Peyer's patch (tissue), 4 donors: Measurements from ENCODE around the gene ATG5. TPM values are rescaled to one million over a fixed set of nuclear protein-coding genes. Genes with fewer than 3 reads are reported as not detected.
"Not testable (repeated sequence)": the region's sequence is repeated elsewhere in the genome, so short reads cannot be mapped to it uniquely, and the experiment has no call there.

ENCODE experiments used
- DNase-seq, 3 donors: peaks; one replicate each; pipeline ENCODE4 v3.0.0-alpha.2; 2017 to 2019
- H3K27ac ChIP-seq, 4 donors: fragments of 200-600 bp; sonication (generic); one replicate each; pipeline ENCODE4 v1.5.1; 2016 to 2019
- H3K27me3 ChIP-seq, 2 donors: fragments of 200-600 bp; sonication (generic); one replicate each; pipeline ENCODE4 v1.5.1; 2019
- H3K36me3 ChIP-seq, 3 donors: fragments of 200-600 bp; sonication (generic); one replicate each; pipeline ENCODE4 v1.5.1; 2016 to 2019
- H3K4me1 ChIP-seq, 4 donors: fragments of 200-600 bp; sonication (generic); one replicate each; pipeline ENCODE4 v1.5.1; 2016 to 2019
- H3K4me3 ChIP-seq, 4 donors: fragments of 200-600 bp; sonication (generic); 1 replicate in 3 of 4; 2 replicates in 1 of 4; pipeline ENCODE4 v1.5.1; 2016 to 2019; ENCODE audit warnings: mild to moderate bottlenecking in 1 of 4
- H3K9me3 ChIP-seq, 4 donors: fragments of 200-600 bp; sonication (generic); one replicate each; pipeline ENCODE4 v1.5.1; 2016 to 2019; ENCODE audit warnings: mild to moderate bottlenecking in 1 of 4
- POLR2A ChIP-seq, 2 donors: fragments of 450-650 bp; IDR thresholded peaks; one replicate each; pipeline ENCODE4 v1.5.1; 2017; ENCODE audit warnings: antibody characterized with exemption in 2 of 2, mild to moderate bottlenecking in 2 of 2, moderate library complexity in 2 of 2
- total RNA-seq, 4 donors: library from RNA; depleted of rRNA; stranded (reverse); fragments of >200 nt; gene quantifications; one replicate each; pipeline ENCODE4 v1.1.0, GENCODE V29; 2016
- TF ChIP-seq, protein P1 (sequence below), 6 experiments: fragments of 450-650 bp in 4 of 6; fragments of 200-600 bp in 2 of 6; sonication (generic) in 1 of 6; IDR thresholded peaks; one replicate each; pipeline ENCODE4 v1.5.1; 2017 to 2019; ENCODE audit warnings: antibody characterized with exemption in 6 of 6, mild to moderate bottlenecking in 3 of 6, moderate library complexity in 1 of 6

Gene ATG5
- total RNA-seq, 4 donors from 2014 or later = 42.7 to 73.4 (median 60.2) TPM

DNA sequence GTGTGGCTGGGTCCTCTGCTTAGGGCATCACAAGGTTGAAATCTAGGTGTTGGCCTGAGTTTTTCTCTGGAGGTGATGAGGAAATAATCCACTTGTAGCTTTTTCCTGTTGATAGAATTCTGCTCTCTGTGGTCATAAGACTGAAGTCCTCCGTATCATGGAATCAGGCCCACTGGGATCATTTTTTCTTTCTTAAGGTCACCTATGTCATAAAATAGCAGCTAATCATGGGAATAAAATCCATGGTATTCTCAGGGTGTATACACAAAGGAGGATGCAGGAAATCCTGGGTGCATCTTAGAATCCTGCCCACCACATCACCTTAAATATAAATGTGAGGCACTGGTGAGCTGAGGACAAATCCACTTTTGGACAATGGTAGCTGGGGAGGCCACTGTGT lies 166.7 kb downstream of the ATG5 start:
- H3K9me3 ChIP-seq = no peaks in the 10 kb centered on the region
- TF ChIP-seq, protein P1, sequence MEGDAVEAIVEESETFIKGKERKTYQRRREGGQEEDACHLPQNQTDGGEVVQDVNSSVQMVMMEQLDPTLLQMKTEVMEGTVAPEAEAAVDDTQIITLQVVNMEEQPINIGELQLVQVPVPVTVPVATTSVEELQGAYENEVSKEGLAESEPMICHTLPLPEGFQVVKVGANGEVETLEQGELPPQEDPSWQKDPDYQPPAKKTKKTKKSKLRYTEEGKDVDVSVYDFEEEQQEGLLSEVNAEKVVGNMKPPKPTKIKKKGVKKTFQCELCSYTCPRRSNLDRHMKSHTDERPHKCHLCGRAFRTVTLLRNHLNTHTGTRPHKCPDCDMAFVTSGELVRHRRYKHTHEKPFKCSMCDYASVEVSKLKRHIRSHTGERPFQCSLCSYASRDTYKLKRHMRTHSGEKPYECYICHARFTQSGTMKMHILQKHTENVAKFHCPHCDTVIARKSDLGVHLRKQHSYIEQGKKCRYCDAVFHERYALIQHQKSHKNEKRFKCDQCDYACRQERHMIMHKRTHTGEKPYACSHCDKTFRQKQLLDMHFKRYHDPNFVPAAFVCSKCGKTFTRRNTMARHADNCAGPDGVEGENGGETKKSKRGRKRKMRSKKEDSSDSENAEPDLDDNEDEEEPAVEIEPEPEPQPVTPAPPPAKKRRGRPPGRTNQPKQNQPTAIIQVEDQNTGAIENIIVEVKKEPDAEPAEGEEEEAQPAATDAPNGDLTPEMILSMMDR (IDR thresholded peaks at IDR 0.05) = no peak
- no peak for TF ChIP-seq POLR2A (IDR thresholded peaks at IDR 0.05)

DNA sequence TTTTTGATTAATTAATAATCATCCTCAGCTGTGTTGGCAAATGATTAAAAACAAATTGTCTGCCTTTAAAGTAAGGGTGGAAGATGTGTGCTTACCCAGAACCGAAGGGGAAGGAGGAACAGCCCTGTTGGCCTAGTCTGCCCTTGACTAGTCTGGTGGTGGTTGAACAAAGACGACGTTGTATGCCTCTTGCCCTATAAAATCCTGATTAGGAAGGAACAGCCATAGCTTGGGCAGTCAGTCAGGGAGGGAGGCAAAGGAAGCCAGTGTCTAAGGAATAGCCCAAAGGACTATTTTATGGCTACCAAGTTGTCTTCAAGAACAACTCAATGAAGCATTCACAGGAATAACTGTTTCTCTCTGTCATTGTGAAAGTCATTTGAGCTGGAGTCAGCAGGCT lies 168.7 kb downstream of the ATG5 start:
- Histone ChIP-seq H3K27me3 (no peaks in the 10 kb centered on the region), H3K27ac (no peak overlapping the region), H3K9me3 (no peaks in the 10 kb centered on the region), H3K36me3 (no peaks in the 10 kb centered on the region), H3K4me3 (no peak overlapping the region), H3K4me1 (no peaks in the 10 kb centered on the region)
- no peak for TF ChIP-seq POLR2A (IDR thresholded peaks at IDR 0.05)
- TF ChIP-seq, protein P1 (IDR thresholded peaks at IDR 0.05) = no peak
- DNase-seq = no peak

More for the DNA sequence above, 166.7 kb downstream of the ATG5 start:
- Histone ChIP-seq H3K4me3 (no peak overlapping the region), H3K36me3 (no peaks in the 10 kb centered on the region), H3K27me3 (no peaks in the 10 kb centered on the region), H3K4me1 (peaks cover 4 to 8% (median 6%) of the 10 kb centered on the region in 4 donors), H3K27ac (no peak overlapping the region)
- no peak for DNase-seq

DNA sequence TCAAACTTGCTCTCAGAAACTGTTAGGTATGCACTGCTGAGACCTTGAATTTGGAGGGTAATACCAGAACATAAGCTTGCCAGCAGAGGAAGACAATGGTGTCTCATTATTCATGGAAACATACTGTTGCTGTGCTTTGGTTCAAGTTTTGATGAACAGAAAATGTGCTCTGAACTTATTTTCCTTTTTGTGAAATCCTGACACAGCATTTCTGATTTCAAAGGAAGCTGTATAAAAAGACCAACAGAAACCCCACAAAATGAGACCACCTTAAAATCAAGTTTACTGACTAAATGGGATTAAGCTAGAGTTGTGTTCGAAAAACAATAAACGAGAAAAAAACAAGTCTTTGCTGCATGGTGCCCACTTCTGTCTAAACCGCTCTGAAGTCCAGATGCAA lies 169.1 kb downstream of the ATG5 start:
- Histone ChIP-seq H3K4me1 (no peaks in the 10 kb centered on the region), H3K9me3 (no peaks in the 10 kb centered on the region), H3K4me3 (no peak overlapping the region), H3K27ac (no peak overlapping the region), H3K36me3 (no peaks in the 10 kb centered on the region), H3K27me3 (no peaks in the 10 kb centered on the region)
- no peak for DNase-seq
- no peak for TF ChIP-seq POLR2A (IDR thresholded peaks at IDR 0.05)
- TF ChIP-seq, protein P1 (IDR thresholded peaks at IDR 0.05) = no peak

DNA sequence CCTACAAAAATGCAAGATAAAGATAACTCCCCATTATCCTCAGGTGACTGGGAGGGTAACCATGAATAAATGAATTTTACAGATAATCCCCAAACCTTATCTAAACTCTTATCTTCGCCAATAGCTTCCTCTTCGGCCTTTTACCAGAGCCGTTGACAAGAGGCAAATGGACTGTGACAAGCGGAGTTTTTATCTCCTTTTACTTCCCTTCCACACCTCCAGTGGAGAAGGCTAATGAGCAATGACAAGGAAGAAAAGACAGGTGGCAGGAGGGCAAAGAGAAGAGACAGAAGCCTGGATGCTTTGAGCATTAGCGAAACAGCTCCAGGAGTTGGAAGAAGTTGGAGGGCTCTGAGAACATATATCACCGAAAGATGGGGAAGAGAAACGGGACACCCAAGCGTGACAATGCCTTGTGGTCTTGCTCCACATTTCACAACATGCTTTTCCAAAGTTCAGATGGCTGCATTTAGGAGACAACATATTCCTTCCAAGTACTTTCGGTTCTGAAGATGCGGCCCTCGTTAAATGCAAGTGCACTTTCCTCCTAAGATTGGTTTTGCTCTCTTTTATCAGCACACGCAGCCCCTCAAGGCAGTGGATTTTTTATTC lies 170.2 kb downstream of the ATG5 start:
- Histone ChIP-seq H3K9me3 (no peaks in the 10 kb centered on the region), H3K4me3 (no peak overlapping the region), H3K27ac (no peak overlapping the region), H3K36me3 (no peaks in the 10 kb centered on the region), H3K4me1 (no peaks in the 10 kb centered on the region), H3K27me3 (no peaks in the 10 kb centered on the region)
- TF ChIP-seq POLR2A (IDR thresholded peaks at IDR 0.05) = no peak
- TF ChIP-seq, protein P1 (IDR thresholded peaks at IDR 0.05) = no peak
- DNase-seq = no peak

DNA sequence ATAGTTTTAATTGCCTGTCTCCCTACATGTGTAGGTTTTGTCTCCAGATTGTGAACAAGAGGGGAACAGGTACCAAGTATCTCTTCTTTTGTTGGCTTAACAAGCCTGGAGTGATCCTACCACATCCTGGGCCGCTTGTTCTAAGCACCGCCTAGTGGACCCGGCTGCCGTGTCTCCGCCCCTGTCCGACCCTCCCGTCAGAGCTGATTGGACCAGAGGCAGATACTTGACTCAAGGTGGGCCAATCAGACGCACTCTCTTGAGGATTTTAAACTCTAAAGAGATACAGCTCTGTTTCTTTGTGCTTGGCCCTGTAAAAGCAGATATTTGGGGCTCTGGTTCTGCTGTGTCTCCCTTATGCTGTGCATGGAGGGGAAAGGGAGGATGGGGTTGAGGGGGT lies 171.2 kb downstream of the ATG5 start:
- no peak overlapping the region for H3K4me3 ChIP-seq
- H3K27me3 ChIP-seq = no peaks in the 10 kb centered on the region
- TF ChIP-seq, protein P1 (IDR thresholded peaks at IDR 0.05) = no peak
- no peak for TF ChIP-seq POLR2A (IDR thresholded peaks at IDR 0.05)
- no peaks in the 10 kb centered on the region for H3K36me3 ChIP-seq
- H3K4me1 ChIP-seq = no peaks in the 10 kb centered on the region
- H3K27ac ChIP-seq = no peak overlapping the region
- no peak for DNase-seq
- H3K9me3 ChIP-seq = no peaks in the 10 kb centered on the region

DNA sequence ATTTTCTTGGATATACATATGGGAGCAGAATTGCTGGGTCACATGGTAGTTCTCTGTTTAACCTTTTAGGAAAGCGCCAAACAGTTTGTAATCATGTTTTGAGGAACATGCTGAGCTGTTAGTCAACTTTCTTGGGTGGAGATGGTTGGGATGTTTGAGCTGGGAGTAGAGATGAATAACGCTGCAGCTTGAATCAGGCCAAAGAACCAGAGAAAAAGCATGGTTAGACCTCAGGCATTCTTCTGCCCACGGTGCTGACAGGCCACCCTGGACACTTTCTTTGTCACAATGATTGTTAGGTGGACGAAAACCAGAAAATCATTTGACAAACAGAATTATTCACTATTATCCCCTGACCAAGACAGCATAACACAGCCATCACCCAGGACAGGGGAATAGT lies 172.6 kb downstream of the ATG5 start:
- Histone ChIP-seq H3K9me3 (no peaks in the 10 kb centered on the region), H3K27ac (no peak overlapping the region), H3K27me3 (no peaks in the 10 kb centered on the region), H3K4me3 (no peak overlapping the region), H3K4me1 (no peaks in the 10 kb centered on the region), H3K36me3 (no peaks in the 10 kb centered on the region)
- no peak for TF ChIP-seq POLR2A (IDR thresholded peaks at IDR 0.05)
- TF ChIP-seq, protein P1 (IDR thresholded peaks at IDR 0.05) = no peak
- DNase-seq = no peak

DNA sequence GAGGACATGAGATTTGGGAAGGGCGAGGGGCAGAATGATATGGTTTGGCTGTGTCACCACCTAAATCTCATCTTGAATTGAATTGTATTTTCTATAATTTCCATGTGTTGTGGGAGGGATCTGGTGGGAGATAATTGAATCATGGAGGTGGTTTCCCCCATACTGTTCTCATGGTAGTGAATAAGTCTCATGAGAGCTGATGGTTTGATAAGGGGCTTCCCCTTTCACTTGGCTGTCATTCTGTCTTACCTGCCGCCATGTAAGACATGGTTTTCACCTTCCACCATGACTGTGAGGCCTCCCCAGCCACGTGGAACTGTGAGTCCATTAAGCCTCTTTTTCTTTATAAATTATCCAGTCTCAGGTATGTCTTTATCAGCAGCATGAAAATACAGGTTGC lies 173.1 kb downstream of the ATG5 start:
- H3K27ac ChIP-seq, H3K27me3 ChIP-seq, H3K4me3 ChIP-seq, H3K9me3 ChIP-seq, H3K36me3 ChIP-seq, DNase-seq, H3K4me1 ChIP-seq: not testable (repeated sequence)
